GM21390 (cell line): ENCODE data around the gene MTG1.
"Not testable (repeated sequence)": the region's sequence is repeated elsewhere in the genome, so short reads cannot be mapped to it uniquely, and the experiment has no call there.

Experiments used
- ATAC-seq: cut with Tn5 transposase; IDR thresholded peaks from one replicate; pipeline ENCODE4 v1.9.1; 2021; ENCODE audit not compliant: unreplicated experiment

Gene MTG1

GRCh38 chr10:133396035-133396624 is 2.2 kb downstream of the MTG1 start:
- no peak for ATAC-seq

GRCh38 chr10:133397938-133398337 is 4.0 kb downstream of the MTG1 start:
- ATAC-seq = no peak

- no peak for ATAC-seq
Measured at GRCh38 chr10:133399123-133399601, 5.2 kb downstream of the MTG1 start.

- ATAC-seq = peak; percentile 77
Measured at GRCh38 chr10:133400624-133401424, 6.9 kb downstream of the MTG1 start.

GRCh38 chr10:133401500-133401899 is 7.5 kb downstream of the MTG1 start:
- ATAC-seq = no peak

- no peak for ATAC-seq
Measured at GRCh38 chr10:133401981-133402725, 8.2 kb downstream of the MTG1 start.

GRCh38 chr10:133403359-133403758 is 9.4 kb downstream of the MTG1 start:
- no peak for ATAC-seq

GRCh38 chr10:133403784-133404183 is 9.8 kb downstream of the MTG1 start:
- ATAC-seq = no peak

- ATAC-seq = no peak
Measured at GRCh38 chr10:133405272-133405671, 11.3 kb downstream of the MTG1 start.

GRCh38 chr10:133405844-133406527 is 12.0 kb downstream of the MTG1 start:
- peak; percentile 66 for ATAC-seq

- ATAC-seq = no peak
Measured at GRCh38 chr10:133411523-133412380, 17.8 kb downstream of the MTG1 start.

GRCh38 chr10:133412381-133412711 is 18.4 kb downstream of the MTG1 start:
- ATAC-seq = no peak

- not testable (repeated sequence) for ATAC-seq
Measured at GRCh38 chr10:133414401-133414800, 20.4 kb downstream of the MTG1 start.

GRCh38 chr10:133415752-133416151 is 21.8 kb downstream of the MTG1 start:
- no peak for ATAC-seq

GRCh38 chr10:133418289-133418993 is 24.5 kb downstream of the MTG1 start:
- no peak for ATAC-seq

GRCh38 chr10:133419211-133419950 is 25.4 kb downstream of the MTG1 start:
- ATAC-seq = no peak

- ATAC-seq = no peak
Measured at GRCh38 chr10:133420028-133420427, 26.1 kb downstream of the MTG1 start.

- ATAC-seq = no peak
Measured at GRCh38 chr10:133420579-133420978, 26.6 kb downstream of the MTG1 start.
